HCT116 (cell line): Measurements from ENCODE around the gene EIF6. TPM values are rescaled to one million over a fixed set of nuclear protein-coding genes. Genes with fewer than 3 reads are reported as not detected.

ENCODE experiments used
- ATAC-seq: fragments of 200-7000 bp; cut with Tn5 transposase; 2 replicates; pipeline ENCODE4 v1.9.1; 2020; ENCODE audit warnings: mild to moderate bottlenecking, moderate library complexity
- Bru-seq: library from RNA; stranded (reverse); fragments of 400-500 nt; gene quantifications from one replicate; lab custom pipeline; 2021; lab: Mats Ljungman, UMichigan
- BruChase-seq, 2 experiments: library from RNA; stranded (reverse); fragments of 400-500 nt; gene quantifications; one replicate each; lab custom pipeline; 2021; lab: Mats Ljungman, UMichigan
- BruUV-seq: library from RNA; stranded (reverse); fragments of 400-500 nt; replicated peaks from 2 replicates; lab custom pipeline; 2021; lab: Mats Ljungman, UMichigan
- CTCF ChIA-PET: fragments of 300-600 bp; sonication (Branson Sonifier 250); formaldehyde crosslinking; loops from one replicate; lab custom pipeline; 2021; ENCODE audit warnings: antibody characterized with exemption; lab: Charles Lee
- POLR2A ChIA-PET: fragments of 300-600, 350-600 bp; sonication (Branson Sonifier 250); formaldehyde crosslinking; loops from one replicate; lab custom pipeline; 2021; ENCODE audit warnings: antibody characterized with exemption; lab: Charles Lee
- RAD21 ChIA-PET, 2 experiments: fragments of 300-600 bp; sonication (Branson Sonifier 250); formaldehyde crosslinking; loops; one replicate each; lab custom pipeline; 2023; ENCODE audit warnings: low total read pairs in 2 of 2; ENCODE audit not compliant: uncharacterized antibody in 2 of 2, unreplicated experiment in 2 of 2, low non-redundant PET in 1 of 2; lab: Charles Lee
- DNase-seq: peaks from one replicate; pipeline ENCODE4 v3.0.0-alpha.2; 2010; ENCODE audit warnings: low read depth, low spot score
- H2AFZ ChIP-seq: fragments of 200-600 bp; shearing (Covaris generic), sonication (generic); 2 replicates; pipeline ENCODE4 v1.6.1; 2017; ENCODE audit warnings: low read depth, mixed run types, mixed read lengths, antibody characterized with exemption, low read length; ENCODE audit not compliant: poor library complexity, severe bottlenecking
- H3K27ac ChIP-seq: 2 replicates; pipeline ENCODE4 v1.5.1; 2012; ENCODE audit warnings: low read depth, low read length
- H3K27me3 ChIP-seq: fragments of 200-600 bp; sonication (generic); 2 replicates; pipeline ENCODE4 v1.6.1; 2016; ENCODE audit warnings: mixed run types, low read length, mixed read lengths; ENCODE audit not compliant: insufficient read depth
- H3K36me3 ChIP-seq, 2 experiments: fragments of 200-500 bp in 1 of 2; fragments of 200-600 bp in 1 of 2; sonication (Bioruptor generic) in 1 of 2; sonication (generic) in 1 of 2; 2 replicates each; pipeline versions ENCODE4 v1.5.1 to v1.6.1; 2014 to 2016; ENCODE audit warnings: low read length in 2 of 2, inconsistent platforms in 1 of 2, mixed read lengths in 1 of 2, mixed run types in 1 of 2; ENCODE audit not compliant: insufficient read depth in 2 of 2, control insufficient read depth in 1 of 2
- H3K4me1 ChIP-seq, 2 experiments: fragments of 200-600 bp in 1 of 2; sonication (generic) in 1 of 2; 2 replicates each; pipeline versions ENCODE4 v1.5.1 to v1.6.1; 2012 to 2017; ENCODE audit warnings: low read length in 2 of 2, inconsistent platforms in 1 of 2, mild to moderate bottlenecking in 1 of 2, mixed read lengths in 1 of 2, mixed run types in 1 of 2, moderate library complexity in 1 of 2; ENCODE audit not compliant: insufficient read depth in 2 of 2, control insufficient read depth in 1 of 2
- H3K4me2 ChIP-seq: fragments of 200-600 bp; sonication (generic); 2 replicates; pipeline ENCODE4 v1.6.1; 2017; ENCODE audit warnings: mixed run types, low read length, mixed read lengths
- H3K4me3 ChIP-seq, 2 experiments: fragments of 200-600 bp in 1 of 2; sonication (generic) in 1 of 2; replicated peaks in 1 of 2; 2 replicates each; pipeline ENCODE4 v1.5.1; 2011 to 2016; ENCODE audit warnings: low read length in 2 of 2, control low read depth in 1 of 2, low read depth in 1 of 2, mild to moderate bottlenecking in 1 of 2, mixed read lengths in 1 of 2, mixed run types in 1 of 2
- H3K79me2 ChIP-seq: fragments of 200-600 bp; sonication (generic); 2 replicates; pipeline ENCODE4 v1.6.1; 2017; ENCODE audit warnings: mild to moderate bottlenecking, mixed run types, low read length, moderate library complexity, mixed read lengths; ENCODE audit not compliant: insufficient read depth
- H3K9ac ChIP-seq: fragments of 200-600 bp; sonication (generic); 2 replicates; pipeline ENCODE4 v1.6.1; 2016; ENCODE audit warnings: low read length, mixed read lengths
- H3K9me2 ChIP-seq: fragments of 200-600 bp; sonication (generic), shearing (Covaris generic); 2 replicates; pipeline ENCODE4 v1.6.1; 2017; ENCODE audit warnings: mixed run types, mild to moderate bottlenecking, moderate library complexity; ENCODE audit not compliant: insufficient read depth
- H3K9me3 ChIP-seq, 2 experiments: fragments of 200-500 bp in 1 of 2; fragments of 200-600 bp in 1 of 2; sonication (Bioruptor generic) in 1 of 2; sonication (generic) in 1 of 2; 2 replicates each; pipeline ENCODE4 v1.6.1; 2014 to 2017; ENCODE audit warnings: low read length in 2 of 2, mixed read lengths in 2 of 2, inconsistent platforms in 1 of 2, low read depth in 1 of 2, mild to moderate bottlenecking in 1 of 2, mixed run types in 1 of 2, moderate library complexity in 1 of 2; ENCODE audit not compliant: control insufficient read depth in 1 of 2, insufficient read depth in 1 of 2
- H4K20me1 ChIP-seq: fragments of 200-600 bp; sonication (generic), shearing (Covaris generic); 2 replicates; pipeline ENCODE4 v1.6.1; 2017; ENCODE audit warnings: mixed run types, mild to moderate bottlenecking, moderate library complexity; ENCODE audit not compliant: insufficient read depth
- POLR2A ChIP-seq: IDR thresholded peaks from 2 replicates; pipeline ENCODE4 v1.7.0; 2011; ENCODE audit warnings: borderline replicate concordance; ENCODE audit not compliant: insufficient read depth, insufficient read length; ENCODE audit errors: extremely low read depth
- POLR2AphosphoS5 ChIP-seq: IDR thresholded peaks from 2 replicates; pipeline ENCODE4 v1.6.1; 2011; ENCODE audit warnings: mild to moderate bottlenecking, low read depth, low read length, moderate library complexity
- RAD21 ChIP-seq: IDR thresholded peaks from 2 replicates; pipeline ENCODE4 v1.6.1; 2012; ENCODE audit warnings: low read depth, mild to moderate bottlenecking
- SRF ChIP-seq: IDR thresholded peaks from 2 replicates; pipeline ENCODE4 v1.6.1; 2012; ENCODE audit warnings: low read depth
- TCF7L2 ChIP-seq: IDR thresholded peaks from 2 replicates; pipeline ENCODE4 v1.7.0; 2011; ENCODE audit warnings: borderline replicate concordance, inconsistent platforms; ENCODE audit not compliant: insufficient read depth, insufficient read length; ENCODE audit errors: extremely low read depth
- ZFX ChIP-seq: fragments of 450-650 bp; IDR thresholded peaks from 2 replicates; pipeline ENCODE4 v1.6.1; 2017
- intact Hi-C: fragments of 100-400 bp; cut with micrococcal nuclease; formaldehyde crosslinking; loops from 2 replicates; pipeline ENCODE4 v1.10.0; 2022
- long read RNA-seq: library from polyadenylated mRNA; unstranded; transcript quantifications from one replicate; pipeline ENCODE4 v2.0.0, GENCODE V29; 2021; ENCODE audit not compliant: unreplicated experiment
- polyA plus RNA-seq: library from polyadenylated mRNA; unstranded; fragments of >200 nt; gene quantifications from 2 replicates; pipeline ENCODE4 v1.2.1, GENCODE V29; 2012; ENCODE audit warnings: missing spikeins
- total RNA-seq: library from RNA; stranded (reverse); gene quantifications from one replicate; pipeline ENCODE4 v1.2.1, GENCODE V29; 2021; ENCODE audit not compliant: unreplicated experiment
- TF ChIP-seq, protein P1 (sequence below): IDR thresholded peaks from 2 replicates; pipeline ENCODE4 v1.6.1; 2012; ENCODE audit warnings: low read depth
- TF ChIP-seq, protein P2 (sequence below): IDR thresholded peaks from 2 replicates; pipeline ENCODE4 v1.6.1; 2012
- TF ChIP-seq, protein P3 (sequence below): IDR thresholded peaks from 2 replicates; pipeline ENCODE4 v1.6.1; 2011; ENCODE audit warnings: mild to moderate bottlenecking, low read length, moderate library complexity; ENCODE audit not compliant: insufficient replicate concordance; ENCODE audit errors: extremely low read depth

Gene EIF6
- total RNA-seq (209 TPM), Bru-seq, nascent RNA (percentile 91 among the genes with signal in this experiment), BruChase-seq, experiment 1, labeled RNA remaining after a 6-hour chase (percentile 94 among the genes with signal in this experiment), BruChase-seq, experiment 2, labeled RNA remaining after a 2-hour chase (percentile 89 among the genes with signal in this experiment)
- polyA plus RNA-seq: 265 and 299 TPM in 2 replicates
- long read RNA-seq, transcript EIF6-203 (7 exons, 1,289 nt): major isoform, 176 of 249 reads
- long read RNA-seq, transcript EIF6-201 (6 exons, 1,252 nt): minor isoform, 45 of 249 reads
- long read RNA-seq, partial matches to known transcripts: 18 of 249 reads
- long read RNA-seq, other reads (novel, unspliced or antisense): 2 of 249 reads

DNA sequence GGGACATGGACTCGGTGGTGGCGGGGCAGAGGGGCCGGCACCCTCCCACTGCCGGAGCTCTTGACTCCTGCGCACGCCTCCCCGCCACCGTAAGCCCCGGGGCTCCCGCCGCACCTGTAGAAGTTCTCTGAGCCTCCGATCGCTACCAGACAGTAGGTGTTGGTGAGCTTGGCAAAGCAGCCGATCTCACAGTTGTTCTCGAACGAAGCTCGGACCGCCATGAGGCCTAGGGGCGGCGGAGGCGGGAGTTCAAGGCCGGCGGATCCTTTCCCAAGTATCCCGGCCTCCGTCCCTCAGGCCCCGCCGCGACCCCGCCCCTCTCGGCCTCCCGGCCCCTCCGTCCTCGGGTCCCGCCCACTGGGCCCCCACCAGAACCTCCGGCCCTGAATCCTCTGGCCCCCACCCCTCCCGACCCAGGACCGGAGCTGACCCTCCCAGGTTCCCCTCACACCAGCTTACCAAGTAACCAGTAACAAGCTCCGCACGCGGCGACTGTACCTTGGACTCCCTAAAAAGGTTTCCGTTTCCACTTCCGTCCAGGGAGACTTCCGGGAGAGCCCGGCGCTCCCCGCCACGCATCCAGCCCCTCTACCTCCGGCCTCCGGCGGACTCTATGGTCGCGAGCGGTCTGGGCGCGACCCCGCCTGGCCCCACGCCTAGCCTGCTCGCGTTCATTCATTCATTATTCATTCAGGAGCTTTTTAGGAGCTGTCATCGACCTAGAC lies at the start of gene EIF6:
TSS of gene EIF6 (minus strand) at position 506 of the 725 bp plus-strand sequence. CDS start at position 221, 285 bp downstream.
- Histone ChIP-seq H3K27me3 (no peaks in the 10 kb centered on the region), H3K27ac (peak within 1 kb of the TSS; percentile 88), H3K9me3 (no peaks in the 10 kb centered on the region), H3K9me2 (no peaks in the 10 kb centered on the region), H3K4me1 (peaks cover 8 to 28% of the 10 kb centered on the region in 2 experiments; a peak in 3 of 4 replicates), H2AFZ (peak within 1 kb of the TSS; percentile 40), H3K4me3 (peak within 1 kb of the TSS; percentile 96 to 100), H3K9ac (peak within 1 kb of the TSS; percentile 98), H3K79me2 (peaks cover 51% of the 10 kb centered on the region), H3K4me2 (peak within 1 kb of the TSS; percentile 84), H4K20me1 (no peaks in the 10 kb centered on the region), H3K36me3 (peaks cover 13 to 28% of the 10 kb centered on the region in 2 experiments)
- intact Hi-C loops: no loop called here
- TF ChIP-seq SRF (peak; percentile 96), ZFX (peak; percentile 81; the same call in 1 of the 2 replicates), POLR2A (peak; percentile 57), RAD21 (no peak), POLR2AphosphoS5 (peak; percentile 85), TCF7L2 (peak; percentile 15)
- TF ChIP-seq, protein P1, sequence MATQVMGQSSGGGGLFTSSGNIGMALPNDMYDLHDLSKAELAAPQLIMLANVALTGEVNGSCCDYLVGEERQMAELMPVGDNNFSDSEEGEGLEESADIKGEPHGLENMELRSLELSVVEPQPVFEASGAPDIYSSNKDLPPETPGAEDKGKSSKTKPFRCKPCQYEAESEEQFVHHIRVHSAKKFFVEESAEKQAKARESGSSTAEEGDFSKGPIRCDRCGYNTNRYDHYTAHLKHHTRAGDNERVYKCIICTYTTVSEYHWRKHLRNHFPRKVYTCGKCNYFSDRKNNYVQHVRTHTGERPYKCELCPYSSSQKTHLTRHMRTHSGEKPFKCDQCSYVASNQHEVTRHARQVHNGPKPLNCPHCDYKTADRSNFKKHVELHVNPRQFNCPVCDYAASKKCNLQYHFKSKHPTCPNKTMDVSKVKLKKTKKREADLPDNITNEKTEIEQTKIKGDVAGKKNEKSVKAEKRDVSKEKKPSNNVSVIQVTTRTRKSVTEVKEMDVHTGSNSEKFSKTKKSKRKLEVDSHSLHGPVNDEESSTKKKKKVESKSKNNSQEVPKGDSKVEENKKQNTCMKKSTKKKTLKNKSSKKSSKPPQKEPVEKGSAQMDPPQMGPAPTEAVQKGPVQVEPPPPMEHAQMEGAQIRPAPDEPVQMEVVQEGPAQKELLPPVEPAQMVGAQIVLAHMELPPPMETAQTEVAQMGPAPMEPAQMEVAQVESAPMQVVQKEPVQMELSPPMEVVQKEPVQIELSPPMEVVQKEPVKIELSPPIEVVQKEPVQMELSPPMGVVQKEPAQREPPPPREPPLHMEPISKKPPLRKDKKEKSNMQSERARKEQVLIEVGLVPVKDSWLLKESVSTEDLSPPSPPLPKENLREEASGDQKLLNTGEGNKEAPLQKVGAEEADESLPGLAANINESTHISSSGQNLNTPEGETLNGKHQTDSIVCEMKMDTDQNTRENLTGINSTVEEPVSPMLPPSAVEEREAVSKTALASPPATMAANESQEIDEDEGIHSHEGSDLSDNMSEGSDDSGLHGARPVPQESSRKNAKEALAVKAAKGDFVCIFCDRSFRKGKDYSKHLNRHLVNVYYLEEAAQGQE: no peak
- TF ChIP-seq, protein P2, sequence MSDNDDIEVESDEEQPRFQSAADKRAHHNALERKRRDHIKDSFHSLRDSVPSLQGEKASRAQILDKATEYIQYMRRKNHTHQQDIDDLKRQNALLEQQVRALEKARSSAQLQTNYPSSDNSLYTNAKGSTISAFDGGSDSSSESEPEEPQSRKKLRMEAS: peak; percentile 79
- TF ChIP-seq, protein P3, sequence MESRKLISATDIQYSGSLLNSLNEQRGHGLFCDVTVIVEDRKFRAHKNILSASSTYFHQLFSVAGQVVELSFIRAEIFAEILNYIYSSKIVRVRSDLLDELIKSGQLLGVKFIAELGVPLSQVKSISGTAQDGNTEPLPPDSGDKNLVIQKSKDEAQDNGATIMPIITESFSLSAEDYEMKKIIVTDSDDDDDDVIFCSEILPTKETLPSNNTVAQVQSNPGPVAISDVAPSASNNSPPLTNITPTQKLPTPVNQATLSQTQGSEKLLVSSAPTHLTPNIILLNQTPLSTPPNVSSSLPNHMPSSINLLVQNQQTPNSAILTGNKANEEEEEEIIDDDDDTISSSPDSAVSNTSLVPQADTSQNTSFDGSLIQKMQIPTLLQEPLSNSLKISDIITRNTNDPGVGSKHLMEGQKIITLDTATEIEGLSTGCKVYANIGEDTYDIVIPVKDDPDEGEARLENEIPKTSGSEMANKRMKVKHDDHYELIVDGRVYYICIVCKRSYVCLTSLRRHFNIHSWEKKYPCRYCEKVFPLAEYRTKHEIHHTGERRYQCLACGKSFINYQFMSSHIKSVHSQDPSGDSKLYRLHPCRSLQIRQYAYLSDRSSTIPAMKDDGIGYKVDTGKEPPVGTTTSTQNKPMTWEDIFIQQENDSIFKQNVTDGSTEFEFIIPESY: no peak
- ChIA-PET RAD21 (interaction anchor here (0.6 to 0.9 kb wide), 4 partner anchors 11 to 170 kb away, joined by 3 to 4 read pairs (median 3); no protein-coding TSS in a partner anchor), POLR2A (interaction anchor here (0.9 to 1.7 kb wide), 2 partner anchors 11 to 21 kb away, joined by 3 to 7 read pairs; no protein-coding TSS in a partner anchor), CTCF (interaction anchor here (1.0 to 1.8 kb wide), 6 partner anchors 18 to 412 kb away, joined by 3 to 8 read pairs (median 4); partner anchors contain the start of gene GGT7)
- ATAC-seq (peak; percentile 90), DNase-seq (peak; percentile 79)
- BruUV-seq: no TSS peak
